HEK293 (cell line): ENCODE results near the gene VANGL2.

Source experiments
- TRIM28 ChIP-seq: IDR thresholded peaks from 2 replicates; pipeline ENCODE4 v1.6.1; 2011; ENCODE audit warnings: low read length, control low read depth, borderline replicate concordance
- ZNF274 ChIP-seq, 2 experiments: fragments of 200-500 bp in 1 of 2; fragments of 450-650 bp in 1 of 2; sonication (Bioruptor generic) in 1 of 2; formaldehyde crosslinking in 1 of 2; IDR thresholded peaks; 2 replicates each; pipeline versions ENCODE4 v1.5.1 to v1.6.1; 2014 to 2016; ENCODE audit warnings: borderline replicate concordance in 1 of 2, inconsistent platforms in 1 of 2, low read length in 1 of 2, missing biosample characterization in 1 of 2, missing genetic modification characterization in 1 of 2
- ZNF629 ChIP-seq: fragments of 450-650 bp; formaldehyde crosslinking; IDR thresholded peaks from 2 replicates; pipeline ENCODE4 v1.5.1; 2017; ENCODE audit warnings: missing biosample characterization, missing genetic modification characterization
- ZSCAN16 ChIP-seq: fragments of 450-650 bp; formaldehyde crosslinking; IDR thresholded peaks from 2 replicates; pipeline ENCODE4 v1.5.1; 2016; ENCODE audit warnings: missing biosample characterization, missing genetic modification characterization
- TF ChIP-seq, protein P1 (sequence below): fragments of 450-650 bp; formaldehyde crosslinking; IDR thresholded peaks from 2 replicates; pipeline ENCODE4 v1.5.1; 2016; ENCODE audit warnings: missing biosample characterization, missing genetic modification characterization
- TF ChIP-seq, protein P2 (sequence below): fragments of 450-650 bp; formaldehyde crosslinking; IDR thresholded peaks from 2 replicates; pipeline ENCODE4 v1.5.1; 2016; ENCODE audit warnings: missing biosample characterization, missing genetic modification characterization

DNA sequence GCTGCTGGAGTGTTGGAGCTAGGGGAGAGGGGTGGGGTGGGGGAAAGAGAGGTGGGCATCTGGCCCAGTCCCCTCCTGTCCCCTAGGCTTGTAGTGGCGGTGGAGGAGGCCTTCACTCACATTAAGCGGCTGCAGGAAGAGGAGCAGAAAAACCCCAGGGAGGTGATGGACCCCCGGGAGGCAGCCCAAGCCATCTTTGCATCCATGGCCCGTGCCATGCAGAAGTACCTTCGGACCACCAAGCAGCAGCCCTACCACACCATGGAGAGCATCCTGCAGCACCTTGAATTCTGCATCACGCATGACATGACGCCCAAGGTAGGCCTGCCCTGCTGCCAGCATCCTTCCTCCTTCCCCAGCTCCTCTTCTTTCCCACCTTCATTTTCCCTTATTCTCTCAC lies 23.6 kb downstream of the VANGL2 start:
- TF ChIP-seq ZNF629 (tag by site-specific recombination), result no peak
- TF ChIP-seq ZNF274 (IDR thresholded peaks at IDR 0.05; ENCODE audit: low read length), result no peak
- TF ChIP-seq ZNF274 (tag by site-specific recombination; IDR thresholded peaks at IDR 0.05; ENCODE audit: borderline replicate concordance), result no peak
- TF ChIP-seq, protein P1, sequence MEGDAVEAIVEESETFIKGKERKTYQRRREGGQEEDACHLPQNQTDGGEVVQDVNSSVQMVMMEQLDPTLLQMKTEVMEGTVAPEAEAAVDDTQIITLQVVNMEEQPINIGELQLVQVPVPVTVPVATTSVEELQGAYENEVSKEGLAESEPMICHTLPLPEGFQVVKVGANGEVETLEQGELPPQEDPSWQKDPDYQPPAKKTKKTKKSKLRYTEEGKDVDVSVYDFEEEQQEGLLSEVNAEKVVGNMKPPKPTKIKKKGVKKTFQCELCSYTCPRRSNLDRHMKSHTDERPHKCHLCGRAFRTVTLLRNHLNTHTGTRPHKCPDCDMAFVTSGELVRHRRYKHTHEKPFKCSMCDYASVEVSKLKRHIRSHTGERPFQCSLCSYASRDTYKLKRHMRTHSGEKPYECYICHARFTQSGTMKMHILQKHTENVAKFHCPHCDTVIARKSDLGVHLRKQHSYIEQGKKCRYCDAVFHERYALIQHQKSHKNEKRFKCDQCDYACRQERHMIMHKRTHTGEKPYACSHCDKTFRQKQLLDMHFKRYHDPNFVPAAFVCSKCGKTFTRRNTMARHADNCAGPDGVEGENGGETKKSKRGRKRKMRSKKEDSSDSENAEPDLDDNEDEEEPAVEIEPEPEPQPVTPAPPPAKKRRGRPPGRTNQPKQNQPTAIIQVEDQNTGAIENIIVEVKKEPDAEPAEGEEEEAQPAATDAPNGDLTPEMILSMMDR (tag by site-specific recombination), result no peak
- TF ChIP-seq TRIM28, result no peak
- no peak for TF ChIP-seq ZSCAN16 (tag by site-specific recombination)
- TF ChIP-seq, protein P2, sequence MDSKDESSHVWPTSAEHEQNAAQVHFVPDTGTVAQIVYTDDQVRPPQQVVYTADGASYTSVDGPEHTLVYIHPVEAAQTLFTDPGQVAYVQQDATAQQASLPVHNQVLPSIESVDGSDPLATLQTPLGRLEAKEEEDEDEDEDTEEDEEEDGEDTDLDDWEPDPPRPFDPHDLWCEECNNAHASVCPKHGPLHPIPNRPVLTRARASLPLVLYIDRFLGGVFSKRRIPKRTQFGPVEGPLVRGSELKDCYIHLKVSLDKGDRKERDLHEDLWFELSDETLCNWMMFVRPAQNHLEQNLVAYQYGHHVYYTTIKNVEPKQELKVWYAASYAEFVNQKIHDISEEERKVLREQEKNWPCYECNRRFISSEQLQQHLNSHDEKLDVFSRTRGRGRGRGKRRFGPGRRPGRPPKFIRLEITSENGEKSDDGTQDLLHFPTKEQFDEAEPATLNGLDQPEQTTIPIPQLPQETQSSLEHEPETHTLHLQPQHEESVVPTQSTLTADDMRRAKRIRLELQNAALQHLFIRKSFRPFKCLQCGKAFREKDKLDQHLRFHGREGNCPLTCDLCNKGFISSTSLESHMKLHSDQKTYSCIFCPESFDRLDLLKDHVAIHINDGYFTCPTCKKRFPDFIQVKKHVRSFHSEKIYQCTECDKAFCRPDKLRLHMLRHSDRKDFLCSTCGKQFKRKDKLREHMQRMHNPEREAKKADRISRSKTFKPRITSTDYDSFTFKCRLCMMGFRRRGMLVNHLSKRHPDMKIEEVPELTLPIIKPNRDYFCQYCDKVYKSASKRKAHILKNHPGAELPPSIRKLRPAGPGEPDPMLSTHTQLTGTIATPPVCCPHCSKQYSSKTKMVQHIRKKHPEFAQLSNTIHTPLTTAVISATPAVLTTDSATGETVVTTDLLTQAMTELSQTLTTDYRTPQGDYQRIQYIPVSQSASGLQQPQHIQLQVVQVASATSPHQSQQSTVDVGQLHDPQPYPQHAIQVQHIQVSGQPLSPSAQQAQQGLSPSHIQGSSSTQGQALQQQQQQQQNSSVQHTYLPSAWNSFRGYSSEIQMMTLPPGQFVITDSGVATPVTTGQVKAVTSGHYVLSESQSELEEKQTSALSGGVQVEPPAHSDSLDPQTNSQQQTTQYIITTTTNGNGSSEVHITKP, result no peak
